GM18873 (cell line): ENCODE data around the gene PCSK5.
"Not testable (repeated sequence)": the region's sequence is repeated elsewhere in the genome, so short reads cannot be mapped to it uniquely, and the experiment has no call there.

Source experiments
- ATAC-seq: cut with Tn5 transposase; IDR thresholded peaks from one replicate; pipeline ENCODE4 v1.9.1; 2021; ENCODE audit warnings: mild to moderate bottlenecking, moderate library complexity, moderate number of reproducible peaks; ENCODE audit not compliant: unreplicated experiment, low FRiP score

PCSK5 gene

GRCh38 chr9:76292658-76293057 is 402.2 kb downstream of the PCSK5 start:
- no peak for ATAC-seq

- no peak for ATAC-seq
Observed at GRCh38 chr9:76294301-76294700, 403.8 kb downstream of the PCSK5 start.

GRCh38 chr9:76296561-76297310 is 406.3 kb downstream of the PCSK5 start:
- ATAC-seq = no peak

- ATAC-seq = no peak
Observed at GRCh38 chr9:76297721-76298239, 407.3 kb downstream of the PCSK5 start.

- ATAC-seq = no peak
Observed at GRCh38 chr9:76298521-76299144, 408.2 kb downstream of the PCSK5 start.

GRCh38 chr9:76302543-76302942 is 412.1 kb downstream of the PCSK5 start:
- no peak for ATAC-seq

GRCh38 chr9:76302947-76303550 is 412.6 kb downstream of the PCSK5 start:
- ATAC-seq = no peak

- not testable (repeated sequence) for ATAC-seq
Observed at GRCh38 chr9:76307047-76307446, 416.6 kb downstream of the PCSK5 start.

GRCh38 chr9:76310577-76310976 is 420.1 kb downstream of the PCSK5 start:
- ATAC-seq = no peak

GRCh38 chr9:76310991-76311390 is 420.5 kb downstream of the PCSK5 start:
- no peak for ATAC-seq

- no peak for ATAC-seq
Observed at GRCh38 chr9:76311537-76311936, 421.1 kb downstream of the PCSK5 start.

GRCh38 chr9:76313771-76314170 is 423.3 kb downstream of the PCSK5 start:
- no peak for ATAC-seq

GRCh38 chr9:76314321-76314720 is 423.8 kb downstream of the PCSK5 start:
- no peak for ATAC-seq

GRCh38 chr9:76316069-76316468 is 425.6 kb downstream of the PCSK5 start:
- no peak for ATAC-seq

- not testable (repeated sequence) for ATAC-seq
Observed at GRCh38 chr9:76319466-76319865, 429.0 kb downstream of the PCSK5 start.

GRCh38 chr9:76321195-76321828 is 430.8 kb downstream of the PCSK5 start:
- no peak for ATAC-seq

- ATAC-seq = no peak
Observed at GRCh38 chr9:76322810-76323209, 432.3 kb downstream of the PCSK5 start.

GRCh38 chr9:76323490-76323889 is 433.0 kb downstream of the PCSK5 start:
- ATAC-seq = no peak

- ATAC-seq = not testable (repeated sequence)
Observed at GRCh38 chr9:76324030-76324429, 433.6 kb downstream of the PCSK5 start.

GRCh38 chr9:76330034-76330433 is 439.6 kb downstream of the PCSK5 start:
- ATAC-seq = no peak

- no peak for ATAC-seq
Observed at GRCh38 chr9:76333388-76333787, 442.9 kb downstream of the PCSK5 start.
